H9 (cell line): ENCODE measurements around the gene DNAH5. TPM values are rescaled to one million over a fixed set of nuclear protein-coding genes. Genes with fewer than 3 reads are reported as not detected.

Experiments used
- DNase-seq: peaks from one replicate; pipeline ENCODE4 v3.0.0-alpha.2; 2017
- H2AFZ ChIP-seq: one replicate; pipeline ENCODE4 v1.6.1; 2013; ENCODE audit warnings: mild to moderate bottlenecking, low read length, control low read depth, moderate library complexity
- H2AK5ac ChIP-seq: 2 replicates; pipeline ENCODE4 v1.6.1; 2013; ENCODE audit warnings: low read length, control low read depth, mixed read lengths; ENCODE audit not compliant: insufficient read length
- H2BK120ac ChIP-seq: one replicate; pipeline ENCODE4 v1.6.1; 2013; ENCODE audit warnings: low read depth, mild to moderate bottlenecking, low read length, control low read depth, inconsistent platforms; ENCODE audit not compliant: poor library complexity, severe bottlenecking
- H2BK12ac ChIP-seq: 2 replicates; pipeline ENCODE4 v1.6.1; 2013; ENCODE audit warnings: low read length, control low read depth, mixed read lengths, low read depth; ENCODE audit not compliant: insufficient read length
- H2BK15ac ChIP-seq: 2 replicates; pipeline ENCODE4 v1.6.1; 2013; ENCODE audit warnings: low read depth, low read length, control low read depth
- H2BK20ac ChIP-seq: one replicate; pipeline ENCODE4 v1.6.1; 2013; ENCODE audit warnings: low read depth, mild to moderate bottlenecking, low read length, control low read depth, inconsistent platforms; ENCODE audit not compliant: poor library complexity, severe bottlenecking
- H2BK5ac ChIP-seq: 2 replicates; pipeline ENCODE4 v1.6.1; 2013; ENCODE audit warnings: low read length, control low read depth, mixed read lengths; ENCODE audit not compliant: insufficient read length
- H3K14ac ChIP-seq: 2 replicates; pipeline ENCODE4 v1.6.1; 2013; ENCODE audit warnings: low read length, control low read depth; ENCODE audit not compliant: insufficient read depth
- H3K18ac ChIP-seq: 2 replicates; pipeline ENCODE4 v1.6.1; 2013; ENCODE audit warnings: low read depth, mild to moderate bottlenecking, mixed read lengths, low read length, control low read depth; ENCODE audit not compliant: insufficient read length
- H3K23ac ChIP-seq: 2 replicates; pipeline ENCODE4 v1.6.1; 2013; ENCODE audit warnings: low read length, control low read depth, mixed read lengths, low read depth; ENCODE audit not compliant: insufficient read length
- H3K23me2 ChIP-seq: 2 replicates; pipeline ENCODE4 v1.6.1; 2013; ENCODE audit warnings: low read depth, mild to moderate bottlenecking, mixed read lengths, low read length, control low read depth; ENCODE audit not compliant: insufficient read length, poor library complexity, severe bottlenecking
- H3K27ac ChIP-seq: 2 replicates; pipeline ENCODE4 v1.5.1; 2013; ENCODE audit warnings: low read length, control low read depth, mixed read lengths, low read depth; ENCODE audit not compliant: insufficient read length
- H3K27me3 ChIP-seq: 2 replicates; pipeline ENCODE4 v1.6.1; 2013; ENCODE audit warnings: low read length, control low read depth, inconsistent platforms; ENCODE audit not compliant: insufficient read depth
- H3K4ac ChIP-seq: 2 replicates; pipeline ENCODE4 v1.6.1; 2013; ENCODE audit warnings: low read depth, mild to moderate bottlenecking, control low read depth, inconsistent platforms, low read length, moderate library complexity
- H3K4me1 ChIP-seq: 2 replicates; pipeline ENCODE4 v1.6.1; 2013; ENCODE audit warnings: low read length, control low read depth, inconsistent platforms; ENCODE audit not compliant: insufficient read depth
- H3K4me2 ChIP-seq: 2 replicates; pipeline ENCODE4 v1.6.1; 2013; ENCODE audit warnings: low read length, control low read depth, mixed read lengths; ENCODE audit not compliant: insufficient read length, insufficient read depth
- H3K56ac ChIP-seq: 2 replicates; pipeline ENCODE4 v1.6.1; 2013; ENCODE audit warnings: low read depth, mild to moderate bottlenecking, mixed read lengths, low read length, control low read depth; ENCODE audit not compliant: insufficient read length
- H3K79me1 ChIP-seq: 2 replicates; pipeline ENCODE4 v1.6.1; 2013; ENCODE audit warnings: low read depth, mild to moderate bottlenecking, moderate library complexity, low read length, control low read depth, inconsistent platforms; ENCODE audit not compliant: insufficient read depth, poor library complexity, severe bottlenecking
- H3K79me2 ChIP-seq: 2 replicates; pipeline ENCODE4 v1.6.1; 2013; ENCODE audit warnings: low read length, control low read depth, inconsistent platforms; ENCODE audit not compliant: insufficient read depth
- H3K9ac ChIP-seq: 2 replicates; pipeline ENCODE4 v1.6.1; 2013; ENCODE audit warnings: low read length, control low read depth, mixed read lengths; ENCODE audit not compliant: insufficient read length; ENCODE audit errors: extremely low read depth
- H3K9me3 ChIP-seq: one replicate; pipeline ENCODE4 v1.6.1; 2013; ENCODE audit warnings: low read depth, low read length, inconsistent platforms; ENCODE audit not compliant: control insufficient read depth
- H3T11ph ChIP-seq: one replicate; pipeline ENCODE4 v1.6.1; 2013; ENCODE audit warnings: mild to moderate bottlenecking, low read length, control low read depth, inconsistent platforms
- H4K20me1 ChIP-seq: one replicate; pipeline ENCODE4 v1.6.1; 2013; ENCODE audit not compliant: control insufficient read depth, insufficient read length, insufficient read depth
- H4K5ac ChIP-seq: 2 replicates; pipeline ENCODE4 v1.6.1; 2013; ENCODE audit warnings: low read depth, mild to moderate bottlenecking, mixed read lengths, low read length, control low read depth; ENCODE audit not compliant: insufficient read length
- H4K8ac ChIP-seq: replicated peaks from 2 replicates; pipeline ENCODE4 v1.6.1; 2013; ENCODE audit warnings: low read length, control low read depth, mixed read lengths, low read depth; ENCODE audit not compliant: insufficient read length
- H4K91ac ChIP-seq: 2 replicates; pipeline ENCODE4 v1.6.1; 2013; ENCODE audit warnings: low read depth, mild to moderate bottlenecking, moderate library complexity, mixed read lengths, low read length, control low read depth; ENCODE audit not compliant: insufficient read length
- H3K27ac Mint-ChIP-seq, 3 experiments: 2 replicates in 2 of 3; 3 replicates in 1 of 3; pipeline ENCODE4 v1.8.0; 2020 to 2021; ENCODE audit warnings: mixed read lengths in 3 of 3, mild to moderate bottlenecking in 1 of 3, moderate library complexity in 1 of 3
- H3K27me3 Mint-ChIP-seq: 2 replicates; pipeline ENCODE4 v1.8.0; 2021; ENCODE audit warnings: low read depth, mild to moderate bottlenecking, moderate library complexity, mixed read lengths
- H3K36me3 Mint-ChIP-seq, 3 experiments: 2 replicates in 2 of 3; 3 replicates in 1 of 3; pipeline ENCODE4 v1.8.0; 2020 to 2021; ENCODE audit warnings: low read depth in 3 of 3, mixed read lengths in 3 of 3; ENCODE audit not compliant: insufficient read depth in 1 of 3
- H3K4me1 Mint-ChIP-seq, 2 experiments: 2 replicates each; pipeline ENCODE4 v1.8.0; 2020; ENCODE audit warnings: mixed read lengths in 2 of 2
- H3K4me3 Mint-ChIP-seq, 2 experiments: 2 replicates in 1 of 2; 3 replicates in 1 of 2; pipeline ENCODE4 v1.8.0; 2020 to 2021; ENCODE audit warnings: mild to moderate bottlenecking in 2 of 2, mixed read lengths in 2 of 2, moderate library complexity in 1 of 2
- H3K9me3 Mint-ChIP-seq, 2 experiments: 2 replicates in 1 of 2; 3 replicates in 1 of 2; pipeline ENCODE4 v1.8.0; 2020; ENCODE audit warnings: mild to moderate bottlenecking in 2 of 2, mixed read lengths in 2 of 2, moderate library complexity in 1 of 2
- WGBS: extraction: QIAGEN DNeasy Blood & Tissue Kit; methylation state at CpG from one replicate; pipeline ENCODE4 v1.1.7; 2013; ENCODE audit warnings: missing lambda C conversion rate, low lambda C conversion rate, mixed read lengths; ENCODE audit not compliant: insufficient read length; ENCODE audit errors: extremely low coverage; 5-methylcytosine and 5-hydroxymethylcytosine counted together
- total RNA-seq: library from RNA; stranded (reverse); gene quantifications from 2 replicates; pipeline ENCODE4 v1.2.1, GENCODE V29; 2021
- TF ChIP-seq, protein P1 (sequence below): fragments of 200-600 bp; sonication (generic); conservative IDR thresholded peaks from 3 replicates; pipeline ENCODE4 v1.8.0; 2021; ENCODE audit warnings: antibody characterized with exemption, mild to moderate bottlenecking

Gene DNAH5
- total RNA-seq, 1 experiment from 2014 or later, result 0.50 TPM

- no peak overlapping the region for H3K4ac ChIP-seq
- no peak for DNase-seq
- no peak overlapping the region for H2AK5ac ChIP-seq
- H3K79me1 ChIP-seq, result no peaks in the 10 kb centered on the region
- no peaks in the 10 kb centered on the region for H4K20me1 ChIP-seq
- no peak overlapping the region for H2BK20ac ChIP-seq
- H3K18ac ChIP-seq, result no peak overlapping the region
- H3K14ac ChIP-seq, result no peak overlapping the region
- WGBS, result no CpG with 5 or more reads among the region's 6 CpGs
- H2BK15ac ChIP-seq, result no peak overlapping the region
- H4K8ac ChIP-seq, result no peak overlapping the region
- no peak overlapping the region for H3K56ac ChIP-seq
- no peak overlapping the region for H3K4me2 ChIP-seq
- Mint-ChIP-seq H3K36me3 (no peaks in the 10 kb centered on the region), H3K27me3 (no peaks in the 10 kb centered on the region), H3K4me1 (no peaks in the 10 kb centered on the region), H3K27ac (no peak overlapping the region), H3K4me3 (no peak overlapping the region), H3K9me3 (no peaks in the 10 kb centered on the region; a peak in 1 of 5 replicates)
- no peak overlapping the region for H2BK5ac ChIP-seq
- H3K27ac ChIP-seq, result no peak overlapping the region
- H3K79me2 ChIP-seq, result no peaks in the 10 kb centered on the region
- H2BK120ac ChIP-seq, result no peak overlapping the region
- no peak overlapping the region for H2BK12ac ChIP-seq
- TF ChIP-seq, protein P1, sequence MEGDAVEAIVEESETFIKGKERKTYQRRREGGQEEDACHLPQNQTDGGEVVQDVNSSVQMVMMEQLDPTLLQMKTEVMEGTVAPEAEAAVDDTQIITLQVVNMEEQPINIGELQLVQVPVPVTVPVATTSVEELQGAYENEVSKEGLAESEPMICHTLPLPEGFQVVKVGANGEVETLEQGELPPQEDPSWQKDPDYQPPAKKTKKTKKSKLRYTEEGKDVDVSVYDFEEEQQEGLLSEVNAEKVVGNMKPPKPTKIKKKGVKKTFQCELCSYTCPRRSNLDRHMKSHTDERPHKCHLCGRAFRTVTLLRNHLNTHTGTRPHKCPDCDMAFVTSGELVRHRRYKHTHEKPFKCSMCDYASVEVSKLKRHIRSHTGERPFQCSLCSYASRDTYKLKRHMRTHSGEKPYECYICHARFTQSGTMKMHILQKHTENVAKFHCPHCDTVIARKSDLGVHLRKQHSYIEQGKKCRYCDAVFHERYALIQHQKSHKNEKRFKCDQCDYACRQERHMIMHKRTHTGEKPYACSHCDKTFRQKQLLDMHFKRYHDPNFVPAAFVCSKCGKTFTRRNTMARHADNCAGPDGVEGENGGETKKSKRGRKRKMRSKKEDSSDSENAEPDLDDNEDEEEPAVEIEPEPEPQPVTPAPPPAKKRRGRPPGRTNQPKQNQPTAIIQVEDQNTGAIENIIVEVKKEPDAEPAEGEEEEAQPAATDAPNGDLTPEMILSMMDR, result no peak
- H2AFZ ChIP-seq, result no peak overlapping the region
- no peak overlapping the region for H3T11ph ChIP-seq
- H3K9me3 ChIP-seq, result no peaks in the 10 kb centered on the region
- no peak overlapping the region for H4K91ac ChIP-seq
- no peaks in the 10 kb centered on the region for H3K27me3 ChIP-seq
- no peaks in the 10 kb centered on the region for H3K4me1 ChIP-seq
- no peaks in the 10 kb centered on the region for H3K23me2 ChIP-seq
- H3K9ac ChIP-seq, result no peak overlapping the region
- no peak overlapping the region for H3K23ac ChIP-seq
- H4K5ac ChIP-seq, result no peak overlapping the region
These were observed 213.3 kb downstream of the DNAH5 start for GRCh38 chr5:13731121-13731628.
